H1 (cell line): ENCODE results near the gene FMNL1.

Experiments
- CTCF ChIP-seq, 3 experiments: IDR thresholded peaks; 1 replicate in 2 of 3; 2 replicates in 1 of 3; pipeline versions ENCODE4 v1.5.1 to v1.6.1; 2011; ENCODE audit warnings: low read length in 3 of 3, mild to moderate bottlenecking in 3 of 3, inconsistent platforms in 2 of 3, low read depth in 1 of 3, moderate library complexity in 1 of 3; ENCODE audit not compliant: insufficient read depth in 1 of 3; ENCODE audit errors: control extremely low read depth in 1 of 3
- POLR2A ChIP-seq, 2 experiments: IDR thresholded peaks; 1 replicate in 1 of 2; 2 replicates in 1 of 2; pipeline ENCODE4 v1.6.1; 2011; ENCODE audit warnings: low read depth in 2 of 2, low read length in 2 of 2, mild to moderate bottlenecking in 2 of 2; ENCODE audit errors: control extremely low read depth in 1 of 2

GRCh38 chr17:45197108-45197507 lies 24.6 kb upstream of the FMNL1 start:
- TF ChIP-seq CTCF (IDR thresholded peaks at IDR 0.05; ENCODE audit: control extremely low read depth in 1 of 3, insufficient read depth in 1 of 3, low read depth in 1 of 3, low read length in 3 of 3): no peak
- TF ChIP-seq POLR2A (IDR thresholded peaks at IDR 0.05; ENCODE audit: control extremely low read depth in 1 of 2, low read depth in 2 of 2, low read length in 2 of 2): no peak
